Ishikawa (cell line): Measurements from ENCODE around the gene FECH.

Source experiments
- CEBPB ChIP-seq: IDR thresholded peaks from 2 replicates; pipeline ENCODE4 v1.6.1; 2012
- CREB1 ChIP-seq: IDR thresholded peaks from 2 replicates; pipeline ENCODE4 v1.6.1; 2012; ENCODE audit warnings: low read depth
- EGR1 ChIP-seq: IDR thresholded peaks from 2 replicates; pipeline ENCODE4 v1.6.1; 2012
- EP300 ChIP-seq: IDR thresholded peaks from 2 replicates; pipeline ENCODE4 v1.6.1; 2012; ENCODE audit warnings: borderline replicate concordance
- FOXM1 ChIP-seq: IDR thresholded peaks from 2 replicates; pipeline ENCODE4 v1.6.1; 2012; ENCODE audit warnings: low read depth, borderline replicate concordance
- MAX ChIP-seq: IDR thresholded peaks from 2 replicates; pipeline ENCODE4 v1.6.1; 2012
- NFIC ChIP-seq: IDR thresholded peaks from 2 replicates; pipeline ENCODE4 v1.6.1; 2012
- RAD21 ChIP-seq: IDR thresholded peaks from 2 replicates; pipeline ENCODE4 v1.6.1; 2012; ENCODE audit warnings: low read depth
- REST ChIP-seq: IDR thresholded peaks from 2 replicates; pipeline ENCODE4 v1.6.1; 2012; ENCODE audit warnings: low read depth, mild to moderate bottlenecking
- TAF1 ChIP-seq: IDR thresholded peaks from 2 replicates; pipeline ENCODE4 v1.6.1; 2012; ENCODE audit warnings: low read depth, mild to moderate bottlenecking
- TCF12 ChIP-seq: IDR thresholded peaks from 2 replicates; pipeline ENCODE4 v1.6.1; 2012; ENCODE audit warnings: low read depth
- TEAD4 ChIP-seq: IDR thresholded peaks from 2 replicates; pipeline ENCODE4 v1.6.1; 2012
- YY1 ChIP-seq: IDR thresholded peaks from 2 replicates; pipeline ENCODE4 v1.6.1; 2012; ENCODE audit warnings: low read depth
- ZBTB7A ChIP-seq: IDR thresholded peaks from 2 replicates; pipeline ENCODE4 v1.6.1; 2012; ENCODE audit warnings: low read depth

GRCh38 chr18:57569133-57569532 lies 17.4 kb downstream of the FECH start:
- TF ChIP-seq REST = no peak
- TF ChIP-seq MAX = no peak
- no peak for TF ChIP-seq CREB1
- no peak for TF ChIP-seq CEBPB
- no peak for TF ChIP-seq EGR1
- TF ChIP-seq YY1 = no peak
- TF ChIP-seq RAD21 = no peak
- TF ChIP-seq FOXM1 = no peak
- TF ChIP-seq EP300 = no peak
- no peak for TF ChIP-seq TEAD4
- no peak for TF ChIP-seq NFIC
- TF ChIP-seq TAF1 = no peak
- TF ChIP-seq ZBTB7A = no peak
- TF ChIP-seq TCF12 = no peak
